Measurements from ENCODE around the gene ACAD8. TPM values are rescaled to one million over a fixed set of nuclear protein-coding genes. Genes with fewer than 3 reads are reported as not detected.
"Not testable (repeated sequence)": the region's sequence is repeated elsewhere in the genome, so short reads cannot be mapped to it uniquely, and the experiment has no call there.

Gene ACAD8
- polyA plus RNA-seq, 4 donors = 36.2 to 55.8 (median 47.2) TPM

DNA sequence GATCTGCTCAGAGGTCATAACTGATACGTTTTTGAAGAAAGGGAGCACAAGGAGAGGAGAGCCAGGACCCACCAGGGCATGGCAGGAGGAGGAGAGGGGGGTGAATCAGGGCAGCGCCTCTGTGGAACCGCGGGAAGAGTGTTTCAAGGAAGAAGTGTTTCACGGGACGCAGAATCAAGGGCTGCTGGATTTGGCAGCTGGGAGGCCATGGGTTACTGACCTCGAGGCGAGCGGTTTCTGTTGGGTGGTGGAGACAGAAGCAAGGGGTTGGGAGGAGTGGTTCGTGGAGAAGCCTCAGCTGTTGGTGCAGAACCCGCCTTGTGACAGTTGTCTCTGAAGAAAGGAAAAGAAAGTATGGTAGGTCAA, 15.8 kb upstream of the ACAD8 start:
- no peak for DNase-seq (ENCODE audit: low read depth in 4 of 4, low spot score in 2 of 4)

DNA sequence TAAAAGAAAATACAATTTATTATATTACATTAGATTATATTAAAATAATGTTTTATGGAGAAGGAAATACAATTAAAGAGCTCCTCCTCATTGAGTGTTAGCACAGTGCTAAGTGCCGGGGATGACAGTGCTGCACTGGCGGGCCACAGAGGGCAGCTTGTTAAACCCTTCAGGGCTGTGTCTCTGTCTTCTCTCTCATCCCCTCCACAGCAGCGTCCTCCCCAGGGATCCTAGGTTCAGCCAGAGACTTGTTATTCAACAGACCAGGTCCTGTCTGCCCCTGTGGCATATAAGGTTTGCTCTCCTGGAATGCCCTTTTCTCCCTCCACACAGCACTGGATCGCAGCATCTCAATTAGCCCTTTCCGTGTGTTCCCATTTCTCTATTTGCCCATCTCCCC, 14.4 kb upstream of the ACAD8 start:
- no peak for DNase-seq (ENCODE audit: low read depth in 4 of 4, low spot score in 2 of 4)

DNA sequence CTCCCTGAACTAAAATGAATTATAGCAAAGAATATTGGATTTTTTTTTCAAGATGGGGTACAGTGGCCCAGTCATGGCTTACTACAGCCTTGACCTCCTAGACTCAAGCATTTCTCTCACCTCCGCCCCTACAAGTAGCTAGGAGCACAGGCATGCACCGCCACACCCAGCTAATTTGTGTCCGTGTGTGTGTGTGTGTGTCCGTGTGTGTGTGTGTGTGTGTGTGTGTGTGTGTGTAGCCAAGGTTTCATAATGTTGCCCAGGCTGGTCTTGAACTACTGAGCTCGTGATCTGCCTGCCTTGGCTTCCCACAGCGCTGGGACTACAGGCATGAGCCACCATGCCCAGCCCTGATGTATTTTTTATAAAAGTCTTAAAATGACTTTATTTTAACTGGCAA, 12.8 kb upstream of the ACAD8 start:
- no peak for DNase-seq (ENCODE audit: low read depth in 4 of 4, low spot score in 2 of 4)

DNA sequence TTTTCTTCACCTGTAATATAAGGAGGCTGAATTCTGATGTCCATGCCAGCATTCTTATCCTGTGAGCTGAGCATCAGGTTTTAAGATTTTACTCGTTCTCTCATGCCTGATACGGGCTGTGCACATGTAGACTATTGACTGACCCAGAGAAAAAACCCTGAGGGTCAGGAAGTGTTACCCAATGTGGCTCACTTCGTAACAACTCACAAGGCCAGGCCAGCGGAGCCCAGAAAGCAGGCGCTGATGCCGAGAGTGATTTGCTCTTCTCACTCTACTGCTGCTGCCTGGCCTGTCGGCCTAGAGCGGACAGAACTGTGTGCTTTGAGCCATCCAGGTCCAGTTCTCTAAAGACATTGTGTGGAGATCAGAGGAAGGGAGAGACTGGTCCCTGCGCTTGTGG, 11.0 kb upstream of the ACAD8 start:
- no peak for DNase-seq (ENCODE audit: low read depth in 4 of 4, low spot score in 2 of 4)

DNA sequence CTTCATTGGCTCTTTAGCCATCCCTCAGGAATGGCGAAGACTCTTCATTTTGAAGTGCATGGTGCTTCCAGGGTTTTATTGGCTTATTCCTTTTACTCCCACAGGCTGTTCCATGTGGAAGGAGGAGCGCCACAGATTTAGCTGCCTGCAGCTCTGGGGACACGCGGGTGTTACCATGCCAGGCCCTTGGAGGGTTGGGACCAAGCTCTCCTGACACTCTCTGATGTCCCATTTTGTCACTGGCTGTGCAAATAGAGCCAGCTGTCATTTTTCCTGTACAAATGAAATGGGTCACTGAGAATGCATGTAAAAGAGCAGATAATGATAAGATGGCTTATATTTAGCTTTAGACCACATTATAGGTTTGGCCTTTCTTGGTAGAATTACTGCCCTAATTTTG, 9.5 kb upstream of the ACAD8 start:
- no peak for DNase-seq (ENCODE audit: low read depth in 4 of 4, low spot score in 2 of 4)

DNA sequence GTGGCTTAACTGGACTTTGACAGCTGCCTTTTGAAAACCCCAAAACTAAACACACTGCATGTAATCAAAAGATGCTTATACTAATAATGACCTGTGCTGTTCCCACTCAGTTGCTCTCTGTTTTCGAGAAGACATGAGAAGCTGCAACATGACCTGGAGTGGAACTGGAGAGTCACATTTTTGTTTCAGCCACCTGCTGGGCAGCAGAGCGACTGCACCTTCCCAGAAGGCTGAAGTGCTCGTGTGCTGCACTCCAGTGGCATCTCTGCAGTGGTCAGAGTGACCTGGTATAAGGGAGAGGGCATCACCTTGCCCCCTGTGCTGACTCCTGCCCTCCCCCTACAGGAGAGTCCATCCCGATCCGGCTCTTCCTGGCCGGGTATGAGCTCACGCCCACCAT, 8.8 kb upstream of the ACAD8 start:
- no peak for DNase-seq (ENCODE audit: low read depth in 4 of 4, low spot score in 2 of 4)

DNA sequence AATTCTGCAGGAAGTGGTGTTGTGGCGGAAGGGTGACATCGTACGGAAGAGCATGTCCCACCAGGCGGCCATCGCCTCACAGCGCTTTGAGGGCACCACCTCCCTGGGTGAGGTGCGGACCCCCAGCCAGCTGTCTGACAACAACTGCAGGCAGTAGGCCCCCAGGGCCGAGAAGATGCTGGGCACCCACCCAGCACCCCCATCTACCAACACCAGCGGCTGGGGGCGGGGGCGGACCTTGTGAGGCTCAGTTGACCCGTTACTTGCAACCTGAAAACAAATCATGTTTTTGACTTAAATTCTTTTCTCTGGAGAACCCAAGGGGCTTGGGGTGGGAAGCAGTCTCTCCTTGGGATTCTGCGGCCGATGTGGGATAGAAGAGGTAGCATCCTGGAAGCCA, 7.9 kb upstream of the ACAD8 start:
- no peak for DNase-seq (ENCODE audit: low read depth in 4 of 4, low spot score in 2 of 4)

DNA sequence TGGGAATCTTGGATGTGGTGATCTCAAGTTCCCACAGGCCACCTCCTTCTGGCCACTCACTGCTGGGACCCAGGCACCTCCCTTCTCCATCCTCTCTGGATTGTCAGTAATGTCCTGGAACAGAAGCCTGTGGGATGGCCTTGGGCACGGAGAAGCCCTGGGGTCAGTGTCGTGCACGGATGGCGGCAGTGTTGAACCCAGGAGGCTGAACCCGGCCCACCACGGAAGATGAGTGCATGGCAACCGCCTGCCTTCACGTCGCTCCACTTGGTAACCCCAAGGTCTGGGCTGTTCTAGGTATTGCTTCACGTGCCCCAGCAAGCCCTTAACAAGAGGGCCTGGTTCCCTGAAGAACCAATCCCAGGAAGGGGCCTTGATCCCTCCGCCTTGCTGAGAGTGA, 7.3 kb upstream of the ACAD8 start:
- no peak for DNase-seq (ENCODE audit: low read depth in 4 of 4, low spot score in 2 of 4)

DNA sequence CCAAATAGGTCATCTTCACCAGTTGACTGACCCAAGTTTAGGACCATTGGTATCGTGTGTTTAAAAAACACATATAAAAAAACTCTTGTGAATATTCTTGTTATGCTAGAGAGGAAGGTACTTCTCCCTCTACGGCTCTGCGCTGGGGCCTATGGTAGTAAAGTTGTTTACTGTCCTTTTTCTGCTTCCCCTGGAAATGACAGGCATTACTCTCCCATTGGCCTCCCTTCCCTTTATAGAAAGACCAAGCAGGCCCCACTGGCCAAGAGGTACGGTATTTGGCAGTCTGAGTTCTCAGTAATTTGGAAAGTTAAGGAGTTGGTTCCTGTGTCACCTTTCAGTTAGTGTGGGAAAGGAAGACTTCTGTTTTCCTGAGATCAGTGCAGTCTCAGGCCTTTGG, 6.7 kb upstream of the ACAD8 start:
- no peak for DNase-seq (ENCODE audit: low read depth in 4 of 4, low spot score in 2 of 4)

DNA sequence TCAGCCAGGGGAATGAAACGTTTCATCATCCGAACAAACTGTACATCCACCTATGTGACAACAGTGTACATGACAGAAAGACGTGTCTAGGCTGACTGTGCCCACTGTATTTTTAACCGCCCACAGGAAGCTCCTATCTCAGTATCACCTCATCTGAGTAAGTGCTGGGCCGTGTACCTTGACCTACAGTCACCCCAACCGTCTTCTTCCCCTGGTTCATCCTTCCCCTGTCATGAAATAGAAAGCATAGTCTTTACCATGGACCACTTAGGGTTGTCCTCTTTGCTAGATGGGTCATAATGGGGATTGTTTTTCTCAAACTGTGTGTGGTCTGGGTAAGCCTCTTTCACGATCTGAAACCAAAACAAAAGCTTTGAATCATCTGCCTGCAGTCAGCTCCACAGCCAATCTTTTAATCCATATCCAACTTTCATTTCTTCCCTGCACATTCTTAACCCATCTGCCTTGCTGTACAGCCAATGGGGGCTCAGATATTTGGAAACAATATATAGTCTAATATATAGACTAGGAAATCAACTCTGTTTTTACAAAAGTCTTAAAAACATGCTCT, 4.4 kb upstream of the ACAD8 start:
- DNase-seq (ENCODE audit: low read depth in 4 of 4, low spot score in 2 of 4) = no peak

DNA sequence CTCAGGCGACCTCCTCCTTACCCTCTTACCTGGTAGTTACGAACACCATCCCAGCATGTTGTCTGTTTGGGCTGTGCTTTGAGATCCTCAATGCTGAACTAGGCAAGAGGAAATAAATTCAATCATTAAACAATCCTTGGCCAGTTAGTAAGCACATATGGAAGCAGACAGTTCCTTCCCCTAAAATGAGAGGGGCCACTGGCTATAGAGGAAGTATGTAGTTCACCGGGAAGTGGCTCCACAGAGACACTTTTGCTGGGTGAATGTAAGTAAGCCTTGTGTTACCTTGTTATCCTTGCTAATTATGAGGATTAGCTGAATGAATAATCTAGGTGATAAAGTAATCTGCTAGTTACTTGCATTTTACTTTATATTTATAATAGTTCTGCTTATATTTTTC, 3.1 kb upstream of the ACAD8 start:
- no peak for DNase-seq (ENCODE audit: low read depth in 4 of 4, low spot score in 2 of 4)

DNA sequence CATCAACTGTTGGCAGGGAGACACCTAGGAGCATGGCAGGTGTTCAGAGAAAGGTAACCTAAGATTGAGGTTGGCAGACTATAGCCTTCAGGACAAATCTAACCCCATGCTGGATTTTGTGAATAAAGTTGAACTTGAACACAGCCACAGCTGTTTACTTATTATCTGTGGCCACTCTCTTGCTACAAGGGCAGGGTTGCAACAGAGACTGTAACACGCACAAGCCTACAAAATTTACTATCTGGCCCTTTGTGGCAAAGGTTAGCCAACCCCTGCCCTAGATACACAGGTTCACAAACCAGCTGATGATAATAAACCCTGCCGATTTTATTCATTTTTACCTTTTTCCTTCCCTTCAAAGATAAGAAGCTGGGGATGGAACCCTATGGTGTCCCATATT, 2.7 kb upstream of the ACAD8 start:
- DNase-seq (ENCODE audit: low read depth in 4 of 4, low spot score in 2 of 4) = no peak

DNA sequence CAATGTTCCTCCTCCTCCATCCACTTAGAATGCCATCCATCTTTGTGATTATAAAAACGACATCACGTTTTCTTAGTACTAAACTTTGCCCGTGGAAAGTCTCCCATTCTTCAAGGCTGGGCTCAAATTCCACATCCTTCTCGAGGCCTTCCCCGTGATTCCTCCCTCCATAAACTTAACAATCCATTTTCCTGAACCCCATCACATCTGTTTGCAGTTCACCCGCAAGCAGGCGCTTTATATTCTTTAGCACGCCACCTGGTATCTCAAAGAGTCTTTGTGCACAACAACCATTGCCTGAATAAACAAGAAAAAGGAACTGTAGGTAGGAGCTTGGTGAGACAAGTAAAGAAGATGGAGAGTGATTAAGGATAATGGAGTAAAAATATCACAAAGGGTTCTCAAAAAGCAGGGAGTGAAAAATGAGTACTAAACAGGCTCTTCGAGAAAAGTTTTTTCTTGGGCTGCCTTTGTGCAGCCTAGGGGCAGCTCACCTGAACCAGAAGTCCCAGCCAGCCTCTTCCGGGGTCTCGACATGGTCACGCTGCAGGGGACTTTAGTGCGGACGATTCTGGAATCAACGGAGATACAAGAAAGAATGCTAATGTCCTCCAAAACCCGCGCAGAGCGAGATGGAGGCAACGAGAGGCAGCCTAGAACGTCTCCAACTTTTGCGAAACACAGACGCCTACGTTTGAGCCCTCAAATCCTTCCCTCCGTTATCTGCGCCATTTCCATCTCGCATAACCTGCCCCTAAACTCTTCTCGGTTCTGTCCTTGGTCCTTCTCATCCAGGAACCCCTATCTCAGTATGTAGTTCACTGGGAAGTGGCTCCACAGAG, 801 bp upstream of the ACAD8 start:
- no peak for DNase-seq (ENCODE audit: low read depth in 4 of 4, low spot score in 2 of 4)

DNA sequence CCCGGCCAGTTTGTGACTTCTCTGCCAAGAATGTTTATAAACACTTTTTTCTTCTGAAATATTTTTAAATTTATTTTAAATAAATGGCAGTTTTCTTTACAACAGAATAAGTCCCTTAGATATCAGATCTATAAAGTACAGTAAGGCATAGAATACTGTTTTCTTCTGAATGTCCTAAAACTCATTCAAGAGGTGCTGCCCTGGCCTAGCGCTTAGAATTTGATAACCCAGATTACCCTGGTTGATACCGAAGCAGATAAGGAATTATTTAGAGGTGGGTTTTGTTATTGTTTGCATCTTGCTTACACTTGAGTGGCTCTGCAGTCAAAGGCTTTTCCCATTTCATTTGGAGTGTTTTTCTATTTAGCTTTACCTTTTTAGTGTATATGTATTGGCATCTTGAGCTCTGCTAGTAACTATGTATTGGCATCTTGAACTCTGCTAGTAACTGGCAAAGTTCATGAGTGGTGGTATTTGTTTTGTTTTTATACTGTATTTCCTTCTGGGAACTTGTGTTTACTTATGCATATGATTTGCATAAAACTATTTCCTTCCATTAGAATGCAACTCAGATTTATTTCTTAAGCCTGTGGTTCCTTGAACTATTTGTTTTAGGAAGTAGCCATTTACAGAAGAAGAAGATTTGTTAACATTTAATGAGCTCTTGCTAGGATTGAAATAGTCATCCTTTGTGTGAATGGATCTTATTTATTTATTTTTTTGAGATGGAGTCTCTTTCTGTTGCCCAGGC, 1.2 kb downstream of the ACAD8 start:
- no peak for DNase-seq (ENCODE audit: low read depth in 4 of 4, low spot score in 2 of 4)

DNA sequence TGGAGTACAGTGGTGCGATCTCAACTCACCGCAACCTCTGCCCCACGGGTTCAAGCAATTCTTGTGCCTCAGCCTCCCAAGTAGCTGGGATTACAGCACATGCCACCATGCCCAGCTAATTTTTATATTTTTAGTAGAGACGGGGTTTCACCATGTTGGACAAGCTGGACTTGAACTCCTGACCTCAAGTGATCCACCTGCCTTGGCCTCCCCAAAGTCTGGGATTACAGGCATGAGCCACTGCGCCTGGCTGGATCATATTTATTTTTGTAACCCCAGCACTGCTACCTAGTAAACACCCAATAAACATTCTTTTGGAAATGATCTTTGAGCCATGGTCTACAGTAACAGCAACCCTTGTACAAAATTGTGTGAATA, 1.8 kb downstream of the ACAD8 start:
- DNase-seq (ENCODE audit: low read depth in 4 of 4, low spot score in 2 of 4) = not testable (repeated sequence)

DNA sequence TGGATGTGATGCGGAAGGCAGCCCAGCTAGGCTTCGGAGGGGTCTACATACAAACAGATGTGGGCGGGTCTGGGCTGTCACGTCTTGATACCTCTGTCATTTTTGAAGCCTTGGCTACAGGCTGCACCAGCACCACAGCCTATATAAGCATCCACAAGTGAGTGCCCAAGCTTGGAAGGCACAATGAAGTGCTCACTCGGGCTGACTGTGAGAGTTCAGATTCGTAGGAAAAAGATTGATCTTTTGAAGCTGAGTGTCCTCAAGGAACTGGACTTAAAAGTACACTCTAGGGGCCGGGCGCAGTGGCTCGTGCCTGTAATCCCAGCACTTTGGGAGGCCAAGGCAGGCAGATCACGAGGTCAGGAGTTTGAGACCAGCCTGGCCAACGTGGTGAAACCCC, 3.7 kb downstream of the ACAD8 start:
- DNase-seq (ENCODE audit: low read depth in 4 of 4, low spot score in 2 of 4) = no peak

DNA sequence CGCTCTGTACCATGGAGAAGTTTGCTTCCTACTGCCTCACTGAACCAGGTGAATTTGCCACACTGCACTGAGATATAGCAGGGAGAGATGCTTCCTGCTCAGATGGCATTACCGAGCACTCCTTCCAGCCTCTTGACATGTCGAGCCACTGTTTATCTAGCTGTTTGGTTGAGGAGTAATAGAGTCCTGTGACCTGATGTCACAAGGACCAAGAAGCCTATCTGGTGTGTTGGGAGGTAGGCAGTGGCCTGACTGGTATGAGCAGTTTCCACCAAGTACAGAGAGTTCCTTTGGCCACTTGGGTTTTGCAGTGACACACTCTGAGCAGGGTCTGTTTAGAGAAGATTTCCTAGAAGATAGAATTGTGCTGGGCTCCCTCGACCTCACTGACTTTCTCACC, 5.2 kb downstream of the ACAD8 start:
- no peak for DNase-seq (ENCODE audit: low read depth in 4 of 4, low spot score in 2 of 4)

DNA sequence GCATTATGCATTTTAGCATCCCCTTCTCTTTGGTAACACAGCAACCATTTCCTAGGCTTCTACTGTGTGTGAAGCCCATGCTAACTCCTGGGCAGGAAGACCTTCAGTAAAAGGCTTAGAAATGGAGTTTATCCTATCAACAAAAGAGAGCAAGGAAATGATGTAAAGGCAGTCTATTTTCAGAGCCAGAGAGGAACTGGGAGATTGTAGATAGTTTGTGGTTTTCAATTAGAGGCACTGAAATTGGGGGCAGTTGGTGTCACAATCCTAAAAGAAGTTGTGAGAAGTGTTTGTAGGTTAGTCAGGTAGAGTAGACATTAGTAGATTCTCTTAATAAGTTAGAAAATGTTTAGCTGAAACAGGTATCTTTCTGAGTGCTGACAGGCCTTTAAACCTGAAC, 7.1 kb downstream of the ACAD8 start:
- no peak for DNase-seq (ENCODE audit: low read depth in 4 of 4, low spot score in 2 of 4)

DNA sequence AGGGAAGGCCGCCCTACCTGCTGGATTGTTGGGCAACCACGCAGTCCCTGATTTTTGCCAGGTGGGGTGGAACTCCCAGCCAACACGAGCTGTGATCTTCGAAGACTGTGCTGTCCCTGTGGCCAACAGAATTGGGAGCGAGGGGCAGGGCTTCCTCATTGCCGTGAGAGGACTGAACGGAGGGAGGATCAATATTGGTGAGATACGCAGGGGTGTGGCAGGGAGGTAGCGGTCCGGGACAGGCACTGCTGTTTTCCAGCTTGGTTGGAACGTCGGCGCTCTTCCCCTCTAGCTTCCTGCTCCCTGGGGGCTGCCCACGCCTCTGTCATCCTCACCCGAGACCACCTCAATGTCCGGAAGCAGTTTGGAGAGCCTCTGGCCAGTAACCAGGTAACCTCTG, 7.6 kb downstream of the ACAD8 start:
- DNase-seq (ENCODE audit: low read depth in 4 of 4, low spot score in 2 of 4) = no peak

DNA sequence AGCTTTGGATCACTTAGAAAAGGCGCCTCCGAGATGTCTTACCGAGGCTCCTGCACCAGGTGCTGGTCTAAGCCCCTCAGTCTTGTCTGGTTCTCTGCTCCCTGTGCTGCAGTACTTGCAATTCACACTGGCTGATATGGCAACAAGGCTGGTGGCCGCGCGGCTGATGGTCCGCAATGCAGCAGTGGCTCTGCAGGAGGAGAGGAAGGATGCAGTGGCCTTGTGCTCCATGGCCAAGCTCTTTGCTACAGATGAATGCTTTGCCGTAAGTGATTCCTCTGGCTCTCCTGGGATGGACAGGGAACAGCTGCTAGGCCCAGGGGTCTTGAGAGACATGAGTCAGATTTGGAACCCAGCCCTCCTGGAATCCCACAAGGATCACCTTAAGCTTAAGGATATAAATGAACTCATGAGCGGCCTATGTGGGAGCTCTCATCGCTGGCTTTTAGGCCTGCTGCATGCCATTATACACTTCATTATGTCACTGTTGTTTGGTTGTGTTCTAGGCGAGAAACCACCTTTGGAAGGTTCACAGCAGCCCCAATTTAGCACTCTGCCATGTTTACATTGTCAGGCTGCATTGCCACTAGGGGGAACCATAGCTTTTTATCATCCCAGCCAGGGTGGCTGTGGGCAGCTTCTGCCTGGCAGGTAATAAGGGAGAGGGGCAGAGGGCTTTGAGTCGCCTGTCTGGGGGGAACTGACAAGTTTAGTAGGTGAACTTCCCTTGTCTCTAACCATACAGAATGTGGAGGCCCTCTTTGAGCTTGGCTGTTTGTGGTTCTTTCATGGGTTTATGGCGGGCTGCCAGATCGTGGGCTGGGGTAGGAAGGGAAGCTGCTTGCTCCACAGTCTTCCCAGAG, 8.5 kb downstream of the ACAD8 start:
- DNase-seq (ENCODE audit: low read depth in 4 of 4, low spot score in 2 of 4) = no peak

Data from left renal cortex interstitium (tissue), 4 donors.